Body of pancreas (tissue), 4 donors: Measurements from ENCODE around the gene SRRD. TPM values are rescaled to one million over a fixed set of nuclear protein-coding genes. Genes with fewer than 3 reads are reported as not detected.

Source experiments
- ATAC-seq: fragments of 150-250 bp; one replicate; pipeline ENCODE4 v1.9.1; 2016
- DNase-seq, 4 donors: peaks; one replicate each; pipeline ENCODE4 v3.0.0-alpha.2; 2019
- H3K27ac ChIP-seq, 4 donors: fragments of 200-600 bp; sonication (generic); 1 replicate in 3 of 4; 2 replicates in 1 of 4; pipeline versions ENCODE4 v1.5.1 to v1.6.1; 2016 to 2019; ENCODE audit warnings: mild to moderate bottlenecking in 1 of 4, mixed read lengths in 1 of 4, moderate library complexity in 1 of 4
- H3K27me3 ChIP-seq, 2 donors: fragments of 200-600 bp; sonication (generic); one replicate each; pipeline ENCODE4 v1.6.0; 2016; ENCODE audit warnings: mild to moderate bottlenecking in 1 of 2
- H3K36me3 ChIP-seq, 2 donors: fragments of 200-600 bp; sonication (generic); replicated peaks in 1 of 2; 2 replicates each; pipeline ENCODE4 v1.5.1; 2016; ENCODE audit warnings: low read depth in 2 of 2; ENCODE audit not compliant: insufficient read depth in 1 of 2
- H3K4me1 ChIP-seq: fragments of 200-600 bp; sonication (generic); one replicate; pipeline ENCODE4 v1.6.0; 2016
- H3K4me3 ChIP-seq, 2 donors: fragments of 200-600 bp; sonication (generic); 1 replicate in 1 of 2; 2 replicates in 1 of 2; pipeline ENCODE4 v1.5.1; 2016 to 2019
- H3K9me3 ChIP-seq, 3 donors: fragments of 200-600 bp; sonication (generic); 1 replicate in 2 of 3; 2 replicates in 1 of 3; pipeline ENCODE4 v1.5.1; 2016
- CTCF ChIP-seq, 7 experiments: fragments of 450-650 bp in 4 of 7; fragments of 200-600 bp in 3 of 7; sonication (generic) in 3 of 7; IDR thresholded peaks; one replicate each; pipeline ENCODE4 v1.5.1; 2016 to 2019; ENCODE audit warnings: antibody characterized with exemption in 7 of 7
- POLR2A ChIP-seq, 3 donors: fragments of 450-650 bp; IDR thresholded peaks; one replicate each; pipeline ENCODE4 v1.6.1; 2016; ENCODE audit warnings: antibody characterized with exemption in 3 of 3, mild to moderate bottlenecking in 2 of 3
- WGBS, 2 donors: methylation state at CpG; one replicate each; pipeline ENCODE4 v1.1.5; 2017; 5-methylcytosine and 5-hydroxymethylcytosine counted together
- intact Hi-C: fragments of 100-400 bp; cut with DNase I; formaldehyde crosslinking; loops from one replicate; pipeline ENCODE4 v1.15.1; 2023
- total RNA-seq, 2 donors: library from RNA; depleted of rRNA; stranded (reverse); fragments of >200 nt; gene quantifications; one replicate each; pipeline ENCODE4 v1.1.0, GENCODE V29; 2016

SRRD gene
- total RNA-seq, 2 donors from 2014 or later: 5.3 to 7.5 TPM

GRCh38 chr22:26485013-26485412 lies 1.3 kb downstream of the SRRD start:
- intact Hi-C loops: no loop called here
- Histone ChIP-seq H3K4me1 (peaks cover 49% of the 10 kb centered on the region), H3K36me3 (peaks cover 0 to 6% of the 10 kb centered on the region in 2 donors), H3K9me3 (no peaks in the 10 kb centered on the region), H3K27ac (peak overlapping the region in 2 of 4 donors; percentile 95 to 96), H3K27me3 (no peaks in the 10 kb centered on the region), H3K4me3 (no peak overlapping the region)
- DNase-seq (no peak), ATAC-seq (no peak)
- TF ChIP-seq CTCF (IDR thresholded peaks at IDR 0.05): no peak
- no peak for TF ChIP-seq POLR2A (IDR thresholded peaks at IDR 0.05)
- WGBS, 2 donors: 11 to 30% methylated on average over 7 of the region's 7 CpGs

GRCh38 chr22:26485806-26486390 lies 2.2 kb downstream of the SRRD start:
- TF ChIP-seq POLR2A (IDR thresholded peaks at IDR 0.05) (no peak), CTCF (IDR thresholded peaks at IDR 0.05) (no peak)
- WGBS, 2 donors: 56 to 64% methylated on average over 3 of the region's 3 CpGs
- intact Hi-C loops: no loop called here
- Histone ChIP-seq H3K9me3 (no peaks in the 10 kb centered on the region), H3K27ac (no peak overlapping the region), H3K36me3 (peaks cover 0 to 12% of the 10 kb centered on the region in 2 donors), H3K27me3 (no peaks in the 10 kb centered on the region), H3K4me3 (no peak overlapping the region), H3K4me1 (peaks cover 41% of the 10 kb centered on the region)
- no peak for ATAC-seq
- DNase-seq: no peak

GRCh38 chr22:26486394-26486793 lies 2.7 kb downstream of the SRRD start:
- Histone ChIP-seq H3K4me3 (no peak overlapping the region), H3K9me3 (no peaks in the 10 kb centered on the region), H3K27me3 (no peaks in the 10 kb centered on the region), H3K36me3 (peaks cover 0 to 14% of the 10 kb centered on the region in 2 donors), H3K27ac (no peak overlapping the region), H3K4me1 (peaks cover 36% of the 10 kb centered on the region)
- ATAC-seq (no peak), DNase-seq (no peak)
- WGBS, 2 donors: 86 to 90% methylated on average over 5 of the region's 5 CpGs
- TF ChIP-seq CTCF (IDR thresholded peaks at IDR 0.05): no peak
- no peak for TF ChIP-seq POLR2A (IDR thresholded peaks at IDR 0.05)
- intact Hi-C loops: no loop called here

DNA sequence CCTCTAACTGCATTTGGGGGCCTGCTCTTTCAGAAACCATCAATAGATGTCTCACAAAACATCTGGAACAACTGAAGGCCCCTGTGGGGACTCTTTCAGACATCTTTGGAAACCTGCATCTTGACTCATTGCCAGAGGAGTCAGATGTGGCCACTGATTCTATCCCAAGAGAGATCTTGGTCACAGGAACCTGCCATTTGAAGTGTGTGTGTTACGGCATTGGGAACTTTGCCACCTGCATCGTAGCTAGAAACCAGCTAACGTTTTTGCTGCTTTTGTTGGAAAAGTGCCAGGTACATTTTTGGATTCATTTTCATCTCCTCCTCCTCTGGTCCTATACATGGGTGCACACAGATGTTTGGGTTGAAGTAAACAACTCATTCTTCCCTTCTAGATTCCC lies 4.3 kb downstream of the SRRD start:
- intact Hi-C loops: no loop called here
- H3K4me1 ChIP-seq: peaks cover 21% of the 10 kb centered on the region
- no peak overlapping the region for H3K4me3 ChIP-seq
- H3K9me3 ChIP-seq: no peaks in the 10 kb centered on the region
- TF ChIP-seq CTCF (IDR thresholded peaks at IDR 0.05): no peak
- no peak for TF ChIP-seq POLR2A (IDR thresholded peaks at IDR 0.05)
- DNase-seq: no peak
- no peaks in the 10 kb centered on the region for H3K27me3 ChIP-seq
- WGBS, 2 donors: 26 to 35% methylated on average over 3 of the region's 3 CpGs
- no peak for ATAC-seq
- H3K27ac ChIP-seq: no peak overlapping the region
- H3K36me3 ChIP-seq: peaks cover 0 to 22% of the 10 kb centered on the region in 2 donors

- intact Hi-C loops: no loop called here
Measured at GRCh38 chr22:26489447-26490036, 5.9 kb downstream of the SRRD start.

More at GRCh38 chr22:26489447-26490036, 5.9 kb downstream of the SRRD start:
- H3K4me1 ChIP-seq: peaks cover 23% of the 10 kb centered on the region
- no peak overlapping the region for H3K4me3 ChIP-seq
- peaks cover 0 to 31% of the 10 kb centered on the region in 2 donors for H3K36me3 ChIP-seq
- H3K9me3 ChIP-seq: no peaks in the 10 kb centered on the region
- no peak for DNase-seq
- H3K27me3 ChIP-seq: no peaks in the 10 kb centered on the region
- TF ChIP-seq CTCF (IDR thresholded peaks at IDR 0.05) (no peak), POLR2A (IDR thresholded peaks at IDR 0.05) (no peak)
- H3K27ac ChIP-seq: no peak overlapping the region
- 72 to 78% methylated on average over 4 of the region's 4 CpGs for WGBS, 2 donors
- no peak for ATAC-seq
